ENCODE data around the gene XXYLT1. TPM values are rescaled to one million over a fixed set of nuclear protein-coding genes. Genes with fewer than 3 reads are reported as not detected.
A peak's percentile ranks its signal among the peaks of the same experiment; 100 is the strongest.

XXYLT1 gene
- total RNA-seq, 3 donors from 2014 or later: 10.0 to 10.7 (median 10.2) TPM

DNA sequence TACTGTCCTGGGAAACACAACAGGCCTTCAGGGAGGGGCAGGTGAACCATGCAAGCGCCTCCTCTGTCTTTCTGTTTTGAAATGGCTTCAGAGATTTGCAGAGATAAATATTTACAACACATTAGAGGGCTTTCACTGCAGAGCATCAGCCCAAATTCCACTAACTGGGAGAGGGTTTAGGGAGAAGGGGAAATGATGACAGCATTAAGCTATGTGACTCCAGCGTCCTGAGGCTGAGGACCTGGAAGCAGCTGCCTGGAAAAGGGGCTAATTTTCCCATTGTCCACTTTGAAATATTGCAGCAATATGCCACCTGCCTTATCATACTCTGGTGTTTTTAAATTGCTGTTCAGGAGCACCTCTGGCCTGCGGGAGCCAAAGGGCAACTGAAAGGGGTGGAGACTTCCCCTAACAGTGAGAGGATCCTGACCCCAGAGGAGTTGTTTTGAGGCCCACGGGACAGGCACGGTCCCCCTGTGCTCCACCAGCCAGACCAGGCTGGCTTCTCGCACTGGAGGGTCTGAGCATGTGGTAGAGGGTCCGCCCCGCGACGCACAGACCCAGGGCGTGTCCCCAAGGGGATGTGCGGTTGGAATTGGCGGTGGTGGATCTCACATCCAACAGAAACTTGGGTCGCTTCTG, 110.6 kb downstream of the XXYLT1 start:
- DNase-seq: no peak
- H3K9me3 ChIP-seq: no peaks in the 10 kb centered on the region
- intact Hi-C loops (cut with DNase I, micrococcal nuclease): no loop called here
- H3K4me1 ChIP-seq (ENCODE audit: low read depth): peaks cover 11% of the 10 kb centered on the region
- peak; percentile 32 for ATAC-seq
- H3K4me3 ChIP-seq: no peak overlapping the region
- TF ChIP-seq, protein P1, sequence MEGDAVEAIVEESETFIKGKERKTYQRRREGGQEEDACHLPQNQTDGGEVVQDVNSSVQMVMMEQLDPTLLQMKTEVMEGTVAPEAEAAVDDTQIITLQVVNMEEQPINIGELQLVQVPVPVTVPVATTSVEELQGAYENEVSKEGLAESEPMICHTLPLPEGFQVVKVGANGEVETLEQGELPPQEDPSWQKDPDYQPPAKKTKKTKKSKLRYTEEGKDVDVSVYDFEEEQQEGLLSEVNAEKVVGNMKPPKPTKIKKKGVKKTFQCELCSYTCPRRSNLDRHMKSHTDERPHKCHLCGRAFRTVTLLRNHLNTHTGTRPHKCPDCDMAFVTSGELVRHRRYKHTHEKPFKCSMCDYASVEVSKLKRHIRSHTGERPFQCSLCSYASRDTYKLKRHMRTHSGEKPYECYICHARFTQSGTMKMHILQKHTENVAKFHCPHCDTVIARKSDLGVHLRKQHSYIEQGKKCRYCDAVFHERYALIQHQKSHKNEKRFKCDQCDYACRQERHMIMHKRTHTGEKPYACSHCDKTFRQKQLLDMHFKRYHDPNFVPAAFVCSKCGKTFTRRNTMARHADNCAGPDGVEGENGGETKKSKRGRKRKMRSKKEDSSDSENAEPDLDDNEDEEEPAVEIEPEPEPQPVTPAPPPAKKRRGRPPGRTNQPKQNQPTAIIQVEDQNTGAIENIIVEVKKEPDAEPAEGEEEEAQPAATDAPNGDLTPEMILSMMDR (IDR thresholded peaks at IDR 0.05): no peak
- no peaks in the 10 kb centered on the region for H3K36me3 ChIP-seq (ENCODE audit: low read depth)

- no peaks in the 10 kb centered on the region for H3K36me3 ChIP-seq (ENCODE audit: low read depth)
- H3K4me3 ChIP-seq: no peak overlapping the region
- no peaks in the 10 kb centered on the region for H3K9me3 ChIP-seq
- DNase-seq (no peak), ATAC-seq (no peak)
- H3K4me1 ChIP-seq (ENCODE audit: low read depth): peaks cover 17% of the 10 kb centered on the region
- intact Hi-C loops (cut with DNase I, micrococcal nuclease): no loop called here
- TF ChIP-seq, protein P1 (IDR thresholded peaks at IDR 0.05): no peak
These were observed 111.2 kb downstream of the XXYLT1 start for GRCh38 chr3:195159814-195160165.

DNA sequence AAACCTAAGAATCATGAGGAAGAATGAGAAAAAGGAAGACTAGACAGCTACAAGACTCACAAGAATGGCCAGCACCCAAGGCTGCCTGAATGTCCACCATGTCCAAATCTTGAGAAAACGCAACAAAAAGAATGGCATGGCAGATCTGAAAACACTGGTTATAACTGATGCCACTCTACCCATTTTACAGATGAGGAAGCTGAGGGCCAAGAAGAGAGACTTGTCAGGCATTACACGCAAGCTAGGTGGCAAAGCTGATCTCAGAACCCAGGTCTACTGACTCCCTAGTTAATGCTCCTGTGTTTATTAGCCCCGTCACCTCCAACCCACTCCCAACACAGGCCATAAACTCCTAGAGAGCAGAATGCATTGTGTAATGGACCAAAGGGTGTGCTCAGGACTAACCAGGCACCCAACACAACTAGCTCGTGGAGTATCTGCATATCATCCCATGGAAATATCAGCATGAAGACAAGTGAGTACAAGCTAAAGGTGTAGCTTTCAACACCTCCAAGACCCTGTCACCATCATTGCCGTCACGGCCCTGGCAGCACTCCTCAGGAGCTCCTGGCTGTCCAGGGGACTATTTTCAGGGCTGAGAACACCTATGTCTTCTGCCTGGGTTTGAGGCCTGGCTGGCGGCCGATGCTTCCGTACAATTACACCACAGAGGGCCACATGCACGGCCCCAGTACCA, 111.7 kb downstream of the XXYLT1 start:
- Histone ChIP-seq H3K9me3 (no peaks in the 10 kb centered on the region), H3K4me1 (ENCODE audit: low read depth) (peaks cover 20% of the 10 kb centered on the region), H3K4me3 (no peak overlapping the region), H3K36me3 (ENCODE audit: low read depth) (no peaks in the 10 kb centered on the region)
- ATAC-seq: no peak
- DNase-seq: no peak
- intact Hi-C loops (cut with DNase I, micrococcal nuclease): no loop called here
- TF ChIP-seq, protein P1 (IDR thresholded peaks at IDR 0.05): no peak

GRCh38 chr3:195156286-195156890, 114.6 kb downstream of the XXYLT1 start:
- intact Hi-C loops (cut with DNase I, micrococcal nuclease): no loop called here
- no peak for ATAC-seq

GRCh38 chr3:195155570-195156241, 115.3 kb downstream of the XXYLT1 start:
- intact Hi-C loops (cut with DNase I, micrococcal nuclease): no loop called here
- ATAC-seq (no peak), DNase-seq (no peak)
- Histone ChIP-seq H3K4me3 (no peak overlapping the region), H3K4me1 (ENCODE audit: low read depth) (peaks cover 24% of the 10 kb centered on the region), H3K36me3 (ENCODE audit: low read depth) (no peaks in the 10 kb centered on the region), H3K9me3 (no peaks in the 10 kb centered on the region)
- TF ChIP-seq, protein P1 (IDR thresholded peaks at IDR 0.05): no peak

More at GRCh38 chr3:195156286-195156890, 114.6 kb downstream of the XXYLT1 start:
- Histone ChIP-seq H3K36me3 (ENCODE audit: low read depth) (no peaks in the 10 kb centered on the region), H3K4me1 (ENCODE audit: low read depth) (peaks cover 29% of the 10 kb centered on the region), H3K4me3 (no peak overlapping the region), H3K9me3 (no peaks in the 10 kb centered on the region)
- no peak for DNase-seq
- TF ChIP-seq, protein P1 (IDR thresholded peaks at IDR 0.05): no peak
